Limb (tissue), 2 donors: ENCODE results near the gene PXK.

Experiments used
- DNase-seq, 2 donors: peaks; one replicate each; pipeline ENCODE4 v3.0.0-alpha.2; 2016; ENCODE audit errors: extremely low spot score in 2 of 2

PXK gene

DNA sequence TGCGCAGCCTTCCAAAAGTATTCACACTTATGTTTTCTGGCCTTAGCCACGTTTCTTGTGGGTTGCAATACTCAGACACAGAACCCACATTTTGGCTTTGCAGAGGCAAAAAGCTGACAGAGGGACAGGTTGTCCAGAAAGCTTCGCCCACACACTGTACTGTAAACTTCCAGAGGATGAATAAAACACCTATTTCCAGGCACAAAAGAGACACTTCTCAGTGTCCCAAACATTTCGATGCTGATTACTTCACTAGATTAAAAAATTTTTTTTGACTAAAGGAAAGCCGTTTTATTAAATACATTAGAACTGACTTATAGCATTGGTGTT lies 131.2 kb downstream of the PXK start:
- DNase-seq, result no peak

DNA sequence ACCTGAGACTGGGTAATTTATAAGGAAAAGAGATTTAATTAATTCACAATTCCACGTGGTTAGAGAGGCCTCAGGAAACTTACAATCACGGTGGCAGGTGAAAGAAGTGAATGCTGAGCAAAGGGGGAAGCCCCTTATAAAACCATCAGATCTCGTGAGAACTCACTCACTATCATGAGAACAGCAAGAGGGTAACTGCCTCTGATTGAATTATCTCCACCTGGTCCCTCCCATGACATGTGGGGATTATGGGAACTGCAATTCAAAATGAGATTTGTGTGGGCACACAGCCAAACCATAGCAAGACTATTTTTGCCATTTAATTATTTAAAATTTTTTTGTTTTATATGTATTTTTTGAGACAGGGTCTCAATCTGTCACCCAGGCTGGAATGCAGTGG lies 132.2 kb downstream of the PXK start:
- no peak for DNase-seq

DNA sequence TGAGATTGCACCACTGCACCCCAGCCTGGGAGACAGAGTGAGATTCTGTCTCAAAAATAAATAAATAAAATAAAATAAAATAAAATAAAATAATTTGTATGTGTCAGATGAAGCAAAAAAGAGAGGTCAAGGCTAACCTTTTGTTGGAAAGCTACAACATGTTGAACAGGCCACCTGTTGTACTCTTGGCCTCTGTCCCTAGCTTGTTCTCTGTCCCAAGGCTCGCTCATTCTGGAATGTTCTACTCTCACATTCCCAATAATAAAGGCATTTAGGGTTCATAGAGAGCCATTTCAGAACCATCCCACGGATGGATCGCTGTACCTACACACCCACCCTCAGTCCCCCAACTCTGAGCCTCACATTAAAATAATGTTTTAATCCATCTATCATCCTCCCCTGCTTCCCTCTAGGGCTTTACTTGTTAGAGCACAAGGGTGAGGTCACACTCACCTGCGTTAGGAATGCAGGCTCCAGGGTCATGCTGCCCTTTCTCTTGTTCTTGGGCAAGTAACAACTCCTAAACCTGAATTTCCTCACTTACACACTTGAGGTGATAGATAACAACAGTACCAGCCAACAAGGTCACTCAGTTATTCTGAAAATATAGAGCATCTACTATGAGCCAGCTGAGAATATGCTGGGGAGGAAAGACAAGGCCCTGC lies 134.3 kb downstream of the PXK start:
- no peak for DNase-seq

DNA sequence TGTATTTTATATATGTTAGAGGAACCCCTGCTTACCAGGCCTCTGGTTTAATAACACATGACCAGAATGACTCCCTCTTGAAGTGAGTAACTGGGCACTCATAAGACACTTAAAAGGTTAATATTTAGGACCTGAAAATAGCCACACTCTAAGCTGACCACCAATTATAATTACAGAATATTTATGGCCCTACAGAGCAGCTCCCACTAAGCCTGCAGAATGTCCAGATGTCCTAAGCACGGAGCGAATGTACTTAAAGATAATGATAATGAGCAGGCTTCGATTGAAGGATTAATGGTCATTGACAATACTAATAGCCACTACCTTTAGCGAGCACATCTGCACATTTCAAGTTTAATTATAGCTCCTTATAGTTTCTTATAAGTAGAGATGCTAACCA lies 136.4 kb downstream of the PXK start:
- DNase-seq, result no peak

DNA sequence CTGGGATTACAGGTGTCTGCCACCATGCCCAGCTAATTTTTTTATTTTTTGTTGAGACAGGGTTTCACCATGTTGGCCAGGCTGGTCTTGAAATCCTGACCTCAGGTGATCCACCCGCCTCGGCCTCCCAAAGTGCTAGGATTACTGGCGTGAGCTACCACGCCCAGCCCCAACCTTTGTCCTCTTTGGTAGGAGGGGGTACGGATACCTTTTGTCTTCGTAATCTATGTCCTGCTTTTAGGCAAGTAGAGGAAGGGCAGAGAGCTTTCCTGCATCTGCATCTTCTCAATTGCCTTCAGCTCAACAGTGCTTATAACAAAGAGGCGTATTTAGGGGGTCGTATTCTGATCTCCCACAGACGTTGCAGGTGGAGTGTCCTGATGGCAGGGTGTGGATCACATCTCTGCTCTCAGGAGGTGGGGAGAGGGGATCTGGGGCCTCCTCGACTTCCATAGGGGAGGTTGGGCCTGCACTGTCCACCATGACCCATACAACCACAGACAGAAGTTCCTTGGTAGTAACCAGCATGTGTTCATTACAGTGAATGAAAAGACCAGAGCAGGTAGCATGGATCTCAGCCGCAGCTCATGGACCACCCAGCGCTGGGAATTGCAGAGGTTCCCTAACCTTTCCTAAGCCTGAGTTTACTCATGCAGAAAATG lies 137.8 kb downstream of the PXK start:
- DNase-seq, result no peak

DNA sequence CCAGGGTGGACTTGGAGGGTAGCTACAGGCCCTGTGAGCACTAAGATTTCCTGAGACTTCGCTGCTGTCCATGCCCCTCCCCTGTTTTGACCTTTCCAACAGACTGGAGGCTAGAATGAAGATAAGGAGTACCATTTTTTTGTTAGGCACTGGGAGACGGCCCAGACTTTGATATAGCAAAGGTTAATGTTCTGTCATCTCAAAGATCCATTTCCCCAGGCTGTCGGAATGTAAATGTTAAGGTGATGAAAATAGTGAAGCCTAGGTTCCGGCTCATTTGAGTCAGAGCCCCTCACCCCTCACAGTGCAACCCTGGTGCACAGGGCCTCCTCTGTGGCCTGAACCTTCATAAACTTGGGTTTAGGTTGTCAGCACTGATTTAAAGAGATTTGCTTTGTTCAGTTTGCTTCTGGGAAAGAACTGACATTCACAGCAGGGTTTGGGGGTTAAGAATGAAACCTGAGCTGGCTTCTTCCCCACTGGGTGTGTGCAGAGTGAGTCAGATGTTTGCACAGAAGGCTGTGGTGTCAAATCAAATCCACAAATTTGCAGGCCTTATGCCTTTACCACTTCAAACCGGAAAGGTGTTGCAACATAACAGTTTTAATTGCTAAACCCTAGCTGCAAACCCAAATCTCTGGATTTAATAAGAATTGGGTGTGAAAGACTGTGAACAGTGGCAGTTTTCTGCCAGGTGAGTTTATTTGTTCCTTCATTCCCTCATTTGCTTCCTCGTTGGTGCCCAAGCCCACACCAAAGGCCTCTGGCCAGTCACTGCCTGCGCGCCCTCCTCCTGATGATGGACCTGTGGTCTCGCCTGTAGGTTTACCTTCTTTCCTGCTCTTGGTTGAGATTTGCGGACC lies 138.6 kb downstream of the PXK start:
- DNase-seq, result no peak

DNA sequence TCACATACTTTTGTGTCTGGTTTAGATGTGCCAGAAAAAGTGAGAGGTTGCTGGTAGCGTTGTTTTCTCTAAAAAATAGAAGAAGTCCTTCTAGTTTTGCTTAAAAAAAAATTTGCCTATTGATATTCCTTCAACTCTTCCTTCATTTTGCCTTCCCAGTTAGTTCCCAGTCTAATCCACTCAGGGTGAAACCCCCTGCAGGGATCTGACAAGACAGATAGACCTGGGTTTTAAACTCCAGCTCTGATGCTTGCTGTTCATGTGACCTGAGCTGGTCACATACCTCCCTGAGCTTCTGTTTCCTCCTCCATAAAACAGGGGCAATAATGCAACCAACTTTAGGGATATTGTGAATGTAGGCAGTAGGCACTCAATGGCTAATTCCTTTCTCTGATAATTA lies 140.6 kb downstream of the PXK start:
- no peak for DNase-seq

DNA sequence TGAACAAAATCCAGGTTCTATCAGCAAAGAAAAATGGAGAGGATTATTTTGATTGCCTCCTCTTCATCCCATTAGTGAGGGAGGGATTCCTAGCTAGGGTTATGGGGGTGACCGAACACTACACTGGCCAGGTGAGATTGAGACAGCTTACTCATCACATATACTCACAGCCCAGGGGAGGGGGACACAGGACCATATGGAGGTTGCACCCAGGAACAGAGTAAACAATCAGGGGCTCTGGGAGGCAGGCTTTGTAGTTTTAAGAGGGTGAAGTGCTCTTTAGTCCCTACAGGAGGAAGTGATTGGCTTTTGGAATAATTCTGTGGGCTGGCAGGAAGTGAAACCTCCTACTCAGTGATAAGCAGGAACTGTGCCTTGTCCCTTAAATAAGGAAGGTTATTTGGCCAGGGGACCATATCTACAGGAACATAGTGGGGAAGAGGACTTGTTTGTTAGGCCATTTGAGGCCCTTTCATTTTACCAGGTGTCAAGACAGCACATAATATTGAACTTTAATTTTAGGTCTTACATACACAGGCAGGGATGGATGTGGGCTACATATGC lies 141.7 kb downstream of the PXK start:
- no peak for DNase-seq

DNA sequence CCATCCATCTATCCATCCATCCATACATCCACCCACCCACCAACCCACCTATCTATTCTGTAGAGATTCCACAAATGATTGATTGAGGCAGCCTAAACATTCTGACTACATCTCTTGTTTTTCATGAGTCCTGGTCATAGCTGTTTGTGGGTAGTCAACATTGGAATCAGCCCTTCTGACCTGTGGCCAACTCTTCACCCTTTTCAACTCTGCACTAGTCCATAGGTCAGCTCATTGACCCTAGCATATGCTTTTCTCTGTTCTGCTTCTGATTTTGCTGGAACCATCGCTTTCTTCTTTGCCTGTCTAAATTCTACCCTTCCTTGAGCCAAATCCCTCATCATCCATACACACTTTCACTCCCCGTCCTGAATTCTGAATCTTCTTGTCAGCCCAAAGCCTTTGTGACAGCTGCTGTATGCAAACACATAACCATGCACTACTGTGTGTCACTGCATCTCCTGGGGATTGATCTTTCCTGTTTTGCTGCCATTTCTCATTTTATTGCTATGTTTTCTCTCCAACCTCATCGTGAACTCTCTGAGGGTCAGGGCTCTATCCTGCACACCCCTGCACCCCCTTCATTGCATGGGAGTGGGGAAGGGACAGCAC lies 142.4 kb downstream of the PXK start:
- no peak for DNase-seq
